ENCODE data around the gene ICAM1.

Gene ICAM1

DNA sequence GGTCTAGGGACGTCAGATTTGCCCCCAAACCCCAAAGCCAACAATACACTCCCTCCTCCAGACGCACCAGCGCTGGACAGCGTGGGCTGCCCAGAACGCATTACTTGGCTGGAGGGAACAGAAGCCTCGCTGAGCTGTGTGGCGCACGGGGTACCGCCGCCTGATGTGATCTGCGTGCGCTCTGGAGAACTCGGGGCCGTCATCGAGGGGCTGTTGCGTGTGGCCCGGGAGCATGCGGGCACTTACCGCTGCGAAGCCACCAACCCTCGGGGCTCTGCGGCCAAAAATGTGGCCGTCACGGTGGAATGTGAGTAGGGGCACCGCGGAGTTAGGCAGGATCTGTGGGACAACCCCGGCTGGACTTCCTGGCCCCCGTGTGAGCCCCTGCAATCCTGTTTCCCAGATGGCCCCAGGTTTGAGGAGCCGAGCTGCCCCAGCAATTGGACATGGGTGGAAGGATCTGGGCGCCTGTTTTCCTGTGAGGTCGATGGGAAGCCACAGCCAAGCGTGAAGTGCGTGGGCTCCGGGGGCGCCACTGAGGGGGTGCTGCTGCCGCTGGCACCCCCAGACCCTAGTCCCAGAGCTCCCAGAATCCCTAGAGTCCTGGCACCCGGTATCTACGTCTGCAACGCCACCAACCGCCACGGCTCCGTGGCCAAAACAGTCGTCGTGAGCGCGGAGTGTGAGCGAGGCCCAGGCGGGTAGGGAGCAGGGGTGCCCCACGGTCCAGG is 22.9 kb downstream of the ICAM1 start:
- no peak for DNase-seq (ENCODE audit: low read depth)

DNA sequence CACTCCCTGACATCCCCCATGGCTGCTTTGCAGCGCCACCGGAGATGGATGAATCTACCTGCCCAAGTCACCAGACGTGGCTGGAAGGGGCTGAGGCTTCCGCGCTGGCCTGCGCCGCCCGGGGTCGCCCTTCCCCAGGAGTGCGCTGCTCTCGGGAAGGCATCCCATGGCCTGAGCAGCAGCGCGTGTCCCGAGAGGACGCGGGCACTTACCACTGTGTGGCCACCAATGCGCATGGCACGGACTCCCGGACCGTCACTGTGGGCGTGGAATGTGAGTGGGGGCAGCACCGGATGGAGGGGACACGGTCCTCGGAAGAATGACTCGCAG is 23.4 kb downstream of the ICAM1 start:
- no peak for DNase-seq (ENCODE audit: low read depth)

DNA sequence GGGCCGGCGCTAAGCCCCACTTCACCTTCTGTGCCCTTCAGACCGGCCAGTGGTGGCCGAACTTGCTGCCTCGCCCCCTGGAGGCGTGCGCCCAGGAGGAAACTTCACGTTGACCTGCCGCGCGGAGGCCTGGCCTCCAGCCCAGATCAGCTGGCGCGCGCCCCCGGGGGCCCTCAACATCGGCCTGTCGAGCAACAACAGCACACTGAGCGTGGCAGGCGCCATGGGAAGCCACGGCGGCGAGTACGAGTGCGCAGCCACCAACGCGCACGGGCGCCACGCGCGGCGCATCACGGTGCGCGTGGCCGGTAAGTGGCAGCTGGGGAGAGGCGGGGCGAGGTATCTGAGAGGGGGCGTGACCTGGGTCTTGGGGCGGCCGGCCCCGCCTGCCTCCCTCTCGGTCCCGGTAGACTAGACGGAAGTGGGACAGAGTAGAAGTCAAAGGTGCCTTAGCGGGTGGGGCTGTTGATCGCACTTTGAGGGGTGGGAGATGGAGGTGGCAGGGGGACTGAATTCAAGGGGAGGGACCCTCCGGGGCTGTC is 24.5 kb downstream of the ICAM1 start:
- DNase-seq (ENCODE audit: low read depth): no peak

DNA sequence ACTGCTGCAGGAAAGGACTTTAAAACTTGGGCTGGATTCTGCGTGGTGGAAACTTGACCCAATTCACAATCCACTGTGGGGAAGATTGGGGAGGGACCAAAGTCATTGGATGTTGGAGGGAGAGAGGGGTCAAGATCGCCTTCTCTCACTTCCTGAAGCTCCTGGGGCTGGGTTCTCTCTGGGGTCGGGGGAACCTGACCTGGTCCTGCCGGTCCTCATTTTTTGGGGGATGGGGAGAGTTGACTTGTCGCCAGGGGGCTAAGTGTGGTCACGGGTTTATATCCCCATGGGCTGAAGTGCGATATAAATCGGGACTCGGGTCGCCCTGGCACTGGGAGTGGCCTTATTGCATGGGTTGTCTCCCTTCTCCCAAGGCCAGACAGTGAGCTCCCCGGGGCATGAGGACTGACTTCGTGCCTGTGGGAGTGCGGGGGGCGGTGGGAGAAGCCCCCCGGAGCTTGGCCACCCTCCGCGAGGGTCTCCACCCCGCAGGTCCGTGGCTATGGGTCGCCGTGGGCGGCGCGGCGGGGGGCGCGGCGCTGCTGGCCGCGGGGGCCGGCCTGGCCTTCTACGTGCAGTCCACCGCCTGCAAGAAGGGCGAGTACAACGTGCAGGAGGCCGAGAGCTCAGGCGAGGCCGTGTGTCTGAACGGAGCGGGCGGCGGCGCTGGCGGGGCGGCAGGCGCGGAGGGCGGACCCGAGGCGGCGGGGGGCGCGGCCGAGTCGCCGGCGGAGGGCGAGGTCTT is 25.1 kb downstream of the ICAM1 start:
- DNase-seq (ENCODE audit: low read depth): no peak

DNA sequence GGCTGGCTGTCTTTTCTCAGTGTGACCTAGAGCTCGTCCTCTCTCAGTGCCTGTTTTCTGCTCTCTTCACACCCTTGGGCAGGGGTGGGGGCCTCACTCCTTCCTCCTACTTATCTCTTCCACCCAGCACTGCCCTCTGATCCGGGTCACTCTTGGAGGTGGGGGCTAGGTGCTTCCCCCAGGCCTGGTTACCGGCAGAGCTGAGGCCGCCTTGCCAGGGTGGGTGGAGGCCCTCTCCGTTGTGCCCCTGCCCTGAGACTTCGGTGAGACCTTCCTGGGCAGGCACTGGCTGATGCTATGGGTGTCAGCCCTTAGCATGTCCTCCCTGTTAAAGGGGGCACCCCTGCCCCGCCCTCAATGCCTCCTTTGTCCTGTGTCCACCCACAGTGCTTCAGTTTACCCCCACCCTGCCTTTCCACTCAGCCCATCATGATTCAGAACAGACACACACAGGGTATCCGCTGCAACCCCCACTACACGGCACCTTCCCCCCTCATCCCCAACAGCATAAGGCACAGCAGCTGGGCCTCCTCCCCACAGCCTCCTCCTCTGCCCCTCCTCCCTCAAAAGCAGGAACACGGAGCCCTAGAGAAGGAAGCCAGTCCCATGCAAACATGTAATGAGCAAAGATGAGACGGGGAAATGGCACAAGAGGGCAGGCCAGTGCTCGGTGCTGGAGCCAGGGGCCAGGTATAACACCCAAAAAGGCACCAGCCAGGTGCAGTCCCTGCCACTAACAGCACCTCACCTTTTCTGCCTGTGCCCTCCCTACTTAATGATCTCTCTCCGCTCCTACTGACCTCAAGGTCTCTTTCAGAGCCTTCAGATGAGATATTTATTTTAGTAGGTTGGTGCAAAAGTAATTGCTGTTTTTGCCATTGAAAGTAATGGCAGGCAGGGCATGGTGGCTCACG is 28.9 kb downstream of the ICAM1 start:
- no peak for DNase-seq (ENCODE audit: low read depth)

DNA sequence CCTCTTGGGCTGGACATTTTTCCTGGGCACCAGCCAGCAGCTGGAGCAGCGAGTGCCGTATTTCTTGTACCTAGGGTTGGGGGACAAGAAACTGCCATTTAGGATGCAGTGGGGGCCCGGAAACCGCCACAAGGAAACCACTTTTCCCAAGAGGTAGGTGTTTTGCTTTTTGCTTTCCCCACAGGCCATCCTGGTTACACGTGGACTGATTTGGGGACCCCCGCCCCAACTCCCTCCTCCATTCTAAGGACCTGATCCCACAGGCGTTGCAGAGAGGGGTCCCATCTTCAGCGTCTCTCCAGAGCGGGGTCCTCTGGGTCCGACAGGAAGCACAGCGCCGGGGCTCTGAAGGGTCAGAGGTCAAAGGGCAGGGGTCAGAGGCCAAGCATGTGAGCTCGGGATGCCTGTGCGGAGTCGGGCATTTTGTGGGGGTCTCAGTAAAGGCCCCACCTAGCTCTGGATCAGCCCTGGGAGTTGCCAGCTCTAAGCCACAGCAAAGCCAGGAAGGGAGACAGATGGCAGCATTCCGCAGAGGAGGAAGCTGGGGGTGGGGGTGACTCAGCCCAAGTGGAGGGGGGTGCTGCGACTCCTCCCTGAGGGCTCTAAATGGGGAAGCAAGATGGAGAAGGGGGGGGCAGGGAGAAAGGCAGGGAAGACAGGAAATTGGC is 34.4 kb downstream of the ICAM1 start:
- no peak for DNase-seq (ENCODE audit: low read depth)

DNA sequence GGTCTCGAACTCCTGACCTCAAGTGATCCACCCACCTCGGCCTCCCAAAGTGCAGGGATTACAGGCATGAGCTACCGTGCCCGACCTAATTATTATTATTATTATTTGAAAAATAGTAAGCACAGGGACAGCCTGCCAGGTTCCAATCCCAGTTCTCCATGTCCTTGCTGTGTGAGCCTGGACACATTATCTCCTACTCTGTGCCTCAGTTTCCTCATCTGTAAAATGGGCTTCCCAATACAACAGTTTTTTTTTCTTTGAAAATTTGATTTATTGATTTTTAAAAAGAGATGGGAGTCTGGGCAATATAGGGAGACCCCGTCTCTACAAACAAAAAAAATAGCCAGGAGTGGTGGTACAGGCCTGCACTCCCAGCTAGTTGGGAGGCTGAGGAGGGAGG is 35.4 kb downstream of the ICAM1 start:
- no peak for DNase-seq (ENCODE audit: low read depth)

DNA sequence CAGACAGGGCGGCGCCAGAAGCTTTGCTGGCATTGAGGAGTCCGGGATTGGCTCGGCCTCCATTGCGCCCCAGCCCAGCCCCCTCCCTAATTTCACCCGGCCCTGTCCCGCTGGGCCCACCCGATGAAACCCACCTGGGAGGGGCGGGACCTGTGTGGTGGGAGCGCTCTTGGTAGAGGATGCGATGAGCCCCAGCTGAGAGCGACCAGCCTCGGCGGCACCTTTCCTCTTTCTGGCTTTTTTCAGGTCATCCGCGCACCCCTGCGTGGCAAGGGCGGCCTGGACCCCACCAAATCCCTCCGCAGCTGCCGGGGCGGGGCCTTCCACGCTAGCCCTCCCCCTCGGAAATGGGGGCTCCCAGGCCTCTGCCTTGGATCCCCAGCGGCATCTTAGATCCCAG is 38.5 kb downstream of the ICAM1 start, which contains the start of gene ZGLP1:
TSS of gene ZGLP1 (minus strand) at position 393 of the 400 bp plus-strand sequence.
- no peak for DNase-seq (ENCODE audit: low read depth)

DNA sequence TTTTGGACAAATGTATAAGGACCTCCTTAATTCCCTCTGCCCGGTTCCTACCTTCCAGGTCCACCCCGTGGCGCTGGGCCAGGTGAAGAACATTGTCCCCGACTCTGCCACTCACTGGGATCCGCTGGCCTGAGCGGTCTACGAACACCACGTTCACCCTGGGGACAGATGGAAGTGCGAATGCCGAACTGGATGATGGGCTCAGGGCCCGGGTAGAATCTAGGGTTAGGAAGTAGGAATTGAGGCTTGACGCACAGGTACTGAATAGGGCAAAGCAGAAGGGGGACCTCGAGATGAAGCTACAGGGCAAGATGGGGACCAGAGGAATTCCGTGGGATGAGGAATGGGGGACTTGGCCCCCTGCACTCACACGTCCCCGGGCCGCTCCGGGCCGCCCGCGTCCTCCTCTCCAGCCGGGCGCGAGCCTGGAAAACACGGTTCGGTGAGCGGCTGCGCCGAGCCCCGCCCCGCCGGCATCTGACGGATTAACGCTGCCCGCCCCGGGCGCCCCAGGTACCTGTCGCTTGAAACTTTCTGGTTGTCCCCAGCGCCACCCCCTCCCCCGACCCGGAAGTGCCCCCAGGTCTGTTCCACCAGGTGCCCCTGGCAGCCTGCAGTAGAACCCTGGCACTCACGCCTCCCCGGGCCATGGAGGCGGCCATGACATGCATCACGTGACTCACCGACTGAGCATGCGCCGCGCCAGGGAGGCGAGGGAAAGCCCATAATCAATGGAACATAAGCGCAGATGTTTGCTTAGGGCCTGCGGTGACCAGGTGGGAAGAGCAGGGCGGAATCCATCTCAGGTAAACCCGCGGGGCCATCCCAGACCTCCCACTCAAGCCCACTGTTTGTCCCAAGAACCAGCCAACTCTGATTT is 44.7 kb downstream of the ICAM1 start, which contains the start of gene FDX2:
TSS of gene FDX2 (minus strand) at position 681 of the 880 bp plus-strand sequence. CDS start at position 662, 19 bp downstream.
- peak; percentile 57 for DNase-seq (ENCODE audit: low read depth)

DNA sequence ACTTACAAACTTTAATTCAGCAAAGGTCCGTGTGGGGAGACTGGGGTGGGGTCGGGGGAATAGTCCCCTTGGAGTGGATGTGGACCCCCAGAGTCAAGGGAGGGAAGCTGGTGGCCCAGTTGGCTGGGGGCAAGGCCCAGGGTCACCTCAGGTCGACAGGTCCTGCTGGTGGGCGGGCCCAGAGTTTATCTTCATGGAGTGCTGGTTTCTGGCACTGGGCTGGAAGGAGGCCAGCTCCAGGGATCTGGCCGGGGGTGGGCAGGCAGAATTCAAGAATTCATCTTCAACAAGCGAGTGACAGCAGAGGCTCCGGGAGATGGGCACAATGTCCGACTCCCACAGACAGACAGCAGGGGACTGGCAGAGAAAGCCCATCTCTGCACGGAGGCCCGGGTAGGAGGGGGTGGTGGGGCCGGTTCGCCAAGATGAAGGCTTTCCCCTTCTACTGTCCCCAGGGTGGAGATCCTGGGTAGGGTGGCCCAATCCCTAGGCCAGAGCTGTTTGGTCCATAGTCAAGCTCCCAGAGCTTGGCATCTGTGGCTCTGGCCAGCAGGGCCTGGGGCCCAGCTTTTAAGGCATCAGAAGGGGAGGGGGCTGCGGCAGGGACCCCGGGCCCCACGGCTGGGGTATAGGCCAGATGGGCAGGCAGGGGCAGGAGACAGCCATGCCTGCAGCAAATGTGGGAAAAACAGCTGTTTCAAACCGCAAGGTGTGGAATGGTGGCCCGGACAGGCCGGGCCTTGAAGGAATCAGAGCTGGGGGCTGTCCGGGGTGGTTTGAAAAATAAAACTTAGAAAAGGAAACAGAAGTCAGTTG is 45.5 kb downstream of the ICAM1 start:
- DNase-seq (ENCODE audit: low read depth): no peak

DNA sequence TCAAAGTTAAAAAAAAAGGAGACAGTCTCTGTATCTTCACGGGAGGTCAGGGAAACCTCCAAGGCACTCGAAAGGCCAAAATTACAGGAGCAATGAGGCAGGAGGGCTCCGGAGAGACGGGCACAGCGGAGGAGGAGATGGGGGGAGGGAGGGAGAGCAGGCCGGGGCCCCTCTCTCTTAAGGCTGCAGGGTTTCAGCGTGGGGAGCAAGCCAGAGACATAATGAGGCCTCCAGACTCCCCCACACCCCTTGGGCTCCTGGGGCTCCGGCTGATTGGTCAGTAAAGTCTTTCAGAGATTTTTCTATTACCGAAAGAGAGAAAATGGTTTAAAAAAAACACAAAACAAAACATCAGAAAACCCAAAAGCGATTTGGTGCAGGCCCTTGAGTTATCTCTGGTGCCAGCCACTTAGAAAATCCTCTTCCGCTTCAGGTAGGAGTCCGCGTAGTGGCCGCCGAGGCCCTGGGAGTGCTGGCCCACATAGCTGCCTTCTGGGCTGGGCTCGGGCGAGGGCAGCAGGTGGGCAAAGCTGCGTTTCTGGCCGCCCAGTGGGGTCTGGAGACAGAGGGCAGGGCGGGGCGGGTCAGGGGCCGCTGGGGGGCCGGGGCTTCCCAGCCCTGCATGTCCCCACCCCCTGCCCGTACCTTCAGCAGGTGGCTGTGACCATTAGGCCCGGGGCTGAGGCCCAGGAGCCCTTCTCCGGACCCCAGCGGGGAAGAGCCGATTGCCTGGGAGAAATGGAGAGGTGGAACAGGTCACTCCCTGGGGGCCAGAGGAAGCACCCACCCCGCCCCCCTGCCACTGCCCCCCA is 46.3 kb downstream of the ICAM1 start:
- no peak for DNase-seq (ENCODE audit: low read depth)

DNA sequence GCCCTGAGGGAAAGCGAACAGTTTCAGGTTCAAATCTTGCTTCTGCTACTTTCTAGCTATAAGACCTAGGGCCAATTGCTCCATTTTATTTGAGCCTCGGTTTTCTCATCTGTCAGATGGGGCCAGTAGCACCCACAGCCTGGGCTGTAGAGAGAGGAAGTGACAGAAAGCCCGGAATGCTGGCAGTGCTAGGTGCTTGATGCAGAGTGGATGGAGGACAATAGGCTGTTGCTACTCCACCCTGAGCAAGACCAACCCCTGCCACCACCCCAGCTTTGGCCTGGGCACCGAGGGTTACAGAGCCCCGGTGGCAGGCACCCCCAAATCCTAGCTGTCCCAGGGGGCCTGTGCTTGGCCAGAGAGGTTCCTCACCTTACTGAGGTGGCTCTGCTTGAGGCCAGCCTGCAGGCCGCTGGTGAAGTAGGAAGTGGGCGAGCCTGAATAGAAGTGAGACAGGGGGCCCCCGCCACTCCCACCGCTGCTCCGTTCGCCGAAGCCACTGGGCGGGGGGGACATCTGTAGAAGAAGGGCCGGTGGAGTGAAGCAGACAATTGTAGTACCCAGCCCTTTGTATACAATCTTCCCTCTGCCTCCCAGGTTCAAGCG is 47.0 kb downstream of the ICAM1 start:
- no peak for DNase-seq (ENCODE audit: low read depth)

DNA sequence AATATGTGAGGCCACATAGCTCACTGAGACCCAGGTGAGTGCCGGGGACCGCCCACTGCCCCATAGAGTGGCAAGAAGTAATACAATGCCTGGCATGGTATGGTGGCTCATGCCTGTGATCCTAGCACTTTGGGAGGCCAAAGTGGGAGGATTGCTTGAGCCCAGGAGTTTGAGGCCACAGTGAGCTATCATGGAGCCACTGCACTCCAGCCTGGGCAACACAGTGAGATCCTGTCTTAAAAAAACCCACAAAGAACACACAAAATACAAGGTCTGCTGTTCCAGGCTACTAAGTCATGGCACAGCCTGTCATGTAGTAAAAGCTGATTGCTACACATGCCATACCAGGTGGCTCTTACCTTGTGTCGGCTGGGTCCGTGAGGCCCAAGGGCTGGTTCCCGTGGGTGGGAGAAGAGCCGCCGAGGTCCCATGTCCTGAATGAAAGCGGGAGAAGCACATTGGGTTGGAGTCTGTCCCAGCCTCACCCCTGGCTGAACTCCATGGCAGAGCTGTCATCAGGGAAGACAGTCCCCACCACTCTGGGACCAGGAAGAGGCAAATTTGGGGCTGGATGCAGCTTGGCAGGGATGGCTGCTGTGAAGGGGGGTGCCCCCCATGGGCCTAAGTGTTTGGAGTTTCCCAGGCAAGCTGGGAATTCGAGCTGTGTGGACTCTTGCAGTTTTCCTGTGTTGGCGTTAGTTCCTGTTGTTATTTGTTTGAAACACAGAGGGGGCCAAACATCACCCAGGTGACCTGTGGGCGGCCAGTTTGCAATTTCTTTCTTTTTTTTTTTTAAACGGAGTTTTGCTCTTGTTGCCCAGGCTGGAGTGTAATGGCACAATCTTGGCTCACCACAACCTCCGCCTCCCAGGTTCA is 48.1 kb downstream of the ICAM1 start:
- DNase-seq (ENCODE audit: low read depth): no peak

DNA sequence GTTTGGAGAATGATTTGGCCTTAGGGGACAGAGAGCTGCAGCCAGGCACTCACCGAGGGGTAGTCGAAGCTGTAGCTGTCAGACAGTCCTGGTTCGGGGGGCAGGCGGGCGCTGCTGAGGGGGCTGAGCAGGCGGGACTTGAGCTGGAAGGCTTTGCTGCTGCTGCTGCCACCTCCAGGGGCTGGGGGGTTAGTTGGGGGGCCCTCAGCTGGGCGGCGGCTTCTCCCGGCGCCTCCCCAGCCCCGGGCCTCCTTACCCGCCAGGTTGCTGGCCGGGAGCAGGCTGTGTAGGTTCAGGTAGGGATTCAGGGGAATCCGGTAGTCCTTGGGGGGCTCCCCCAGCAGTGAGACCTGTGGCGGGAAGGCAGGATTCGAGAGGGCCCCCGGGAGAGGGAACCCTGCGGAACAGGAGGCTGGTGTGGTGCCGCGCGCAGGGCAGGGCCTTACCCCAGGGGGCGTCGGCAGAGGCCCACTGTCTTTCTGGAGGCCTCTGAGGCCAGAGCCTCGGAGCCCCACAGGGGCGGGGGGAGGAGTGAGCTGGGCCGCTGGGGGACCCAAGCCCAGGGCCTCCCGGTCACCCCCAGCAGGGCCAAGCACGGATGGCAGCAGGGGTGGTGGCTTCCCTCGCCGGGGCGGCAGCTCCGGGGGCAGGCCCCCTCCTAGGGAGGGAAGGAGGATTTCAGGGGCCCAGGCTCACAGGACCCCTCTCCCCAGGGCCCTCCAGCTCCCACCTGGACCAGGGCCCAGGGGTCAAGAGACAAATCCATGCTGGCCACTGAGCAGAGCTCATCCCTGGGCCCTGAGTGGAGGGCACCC is 49.9 kb downstream of the ICAM1 start:
- no peak for DNase-seq (ENCODE audit: low read depth)

DNA sequence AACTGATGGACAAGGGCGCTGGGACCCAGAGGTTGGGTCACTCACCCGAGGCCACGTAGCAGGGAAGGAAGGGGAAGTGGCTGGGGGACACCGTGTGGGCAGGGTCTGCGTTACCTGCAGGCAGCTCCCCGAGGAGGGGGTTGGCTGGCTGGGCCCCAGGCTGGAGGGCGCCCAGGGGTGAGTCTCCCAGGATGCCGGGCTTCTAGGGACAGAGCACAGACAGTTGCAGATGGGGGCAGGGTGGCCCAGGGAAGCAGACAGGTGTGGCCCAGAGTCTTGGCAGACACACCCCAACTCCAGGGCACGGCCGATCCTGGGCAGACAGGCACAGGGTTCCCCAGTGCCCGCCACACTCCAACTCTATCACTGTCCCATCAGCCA is 50.5 kb downstream of the ICAM1 start:
- no peak for DNase-seq (ENCODE audit: low read depth)
